H1 (cell line): ENCODE measurements around the gene NPC1L1.

Experiments
- CHD1 ChIP-seq: IDR thresholded peaks from 2 replicates; pipeline ENCODE4 v1.6.1; 2012; ENCODE audit warnings: low read depth, low read length, improper control_type of control experiment
- CTCF ChIP-seq, 3 experiments: IDR thresholded peaks; 1 replicate in 2 of 3; 2 replicates in 1 of 3; pipeline versions ENCODE4 v1.5.1 to v1.6.1; 2011; ENCODE audit warnings: low read length in 3 of 3, mild to moderate bottlenecking in 3 of 3, inconsistent platforms in 2 of 3, low read depth in 1 of 3, moderate library complexity in 1 of 3; ENCODE audit not compliant: insufficient read depth in 1 of 3; ENCODE audit errors: control extremely low read depth in 1 of 3
- FOSL1 ChIP-seq: IDR thresholded peaks from 2 replicates; pipeline ENCODE4 v1.6.1; 2011; ENCODE audit warnings: mild to moderate bottlenecking, low read depth, low read length, moderate library complexity; ENCODE audit not compliant: insufficient read depth
- GABPA ChIP-seq: IDR thresholded peaks from 2 replicates; pipeline ENCODE4 v1.6.1; 2011; ENCODE audit warnings: mild to moderate bottlenecking, low read length, moderate library complexity, borderline replicate concordance; ENCODE audit not compliant: insufficient read depth
- POLR2AphosphoS5 ChIP-seq: IDR thresholded peaks from 2 replicates; pipeline ENCODE4 v1.6.1; 2011; ENCODE audit warnings: low read depth, low read length
- RAD21 ChIP-seq, 2 experiments: IDR thresholded peaks in 1 of 2; conservative IDR thresholded peaks in 1 of 2; 2 replicates each; pipeline ENCODE4 v1.6.1; 2011; ENCODE audit warnings: low read depth in 2 of 2, low read length in 2 of 2, improper control_type of control experiment in 1 of 2, inconsistent platforms in 1 of 2, mild to moderate bottlenecking in 1 of 2, moderate library complexity in 1 of 2
- YY1 ChIP-seq: IDR thresholded peaks from 2 replicates; pipeline ENCODE4 v1.6.1; 2011; ENCODE audit warnings: low read depth, mild to moderate bottlenecking, low read length

- TF ChIP-seq GABPA (no peak), YY1 (no peak), RAD21 (IDR thresholded peaks at IDR 0.05 in 1 of 2, conservative IDR thresholded peaks at IDR 0.05 in 1 of 2; ENCODE audit: low read depth in 2 of 2, low read length in 2 of 2) (no peak), CHD1 (no peak), FOSL1 (no peak), CTCF (IDR thresholded peaks at IDR 0.05; ENCODE audit: control extremely low read depth in 1 of 3, insufficient read depth in 1 of 3, low read depth in 1 of 3, low read length in 3 of 3) (no peak), POLR2AphosphoS5 (no peak)
Observed at GRCh38 chr7:44517175-44517574, 24.0 kb downstream of the NPC1L1 start.
